ENCODE results near the gene ADGB.

Gene ADGB

DNA sequence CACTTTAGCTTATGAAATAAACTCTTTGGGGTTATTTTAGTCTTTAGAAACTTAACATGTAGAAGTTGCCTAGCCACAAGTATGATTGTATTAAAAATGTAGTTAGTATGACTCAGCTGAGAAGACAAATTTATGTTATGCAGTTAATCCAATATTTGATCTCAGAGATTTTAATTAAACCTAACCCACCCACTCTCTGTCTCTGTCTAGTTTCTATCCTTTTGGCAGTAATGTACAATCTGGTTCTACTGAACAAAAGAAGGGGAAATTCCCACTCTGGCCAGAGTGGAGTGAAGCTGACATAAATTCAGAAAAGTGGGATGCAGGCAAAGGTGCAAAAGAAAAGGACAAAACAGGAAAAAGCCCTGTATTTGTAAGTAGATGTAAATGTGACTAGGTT lies 36.4 kb downstream of the ADGB start:
- DNase-seq = no peak

DNA sequence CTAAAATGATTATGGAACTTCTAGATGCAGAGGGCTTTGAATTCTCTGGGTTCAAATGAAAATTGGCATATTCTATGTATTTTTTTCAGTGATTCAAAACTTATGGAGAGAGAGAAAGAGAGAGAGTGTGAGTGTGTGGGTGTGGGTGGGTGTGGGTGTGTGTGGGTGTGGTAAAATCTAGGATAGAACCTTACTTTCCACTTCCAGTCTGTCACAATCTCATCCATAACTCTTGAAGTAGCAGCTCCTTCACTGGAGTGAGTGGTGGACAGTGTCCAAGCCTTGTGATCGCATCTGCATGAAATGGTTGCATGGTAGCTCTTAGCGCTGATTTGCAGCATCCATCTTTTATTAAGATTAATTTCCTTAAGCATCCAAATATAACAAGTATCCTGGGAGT lies 37.7 kb downstream of the ADGB start:
- no peak for DNase-seq

DNA sequence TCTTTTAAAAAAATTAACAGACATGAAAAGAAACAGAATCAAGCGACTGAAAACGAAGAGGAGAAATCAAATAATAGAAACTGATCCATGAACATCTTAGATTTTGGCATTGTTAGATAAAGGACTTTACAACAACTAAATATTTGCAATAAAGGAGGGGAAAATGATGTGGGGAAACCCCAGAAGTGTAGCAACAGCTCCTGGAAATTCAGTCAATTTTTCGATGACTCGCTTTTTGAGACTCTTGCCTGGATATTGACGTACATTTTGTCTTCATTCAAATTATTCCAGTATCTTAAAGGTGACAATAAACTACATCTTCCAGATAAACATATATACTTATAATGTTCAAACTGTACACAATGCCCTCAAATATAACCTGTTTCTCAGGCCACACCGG lies 44.1 kb downstream of the ADGB start:
- DNase-seq = no peak

GRCh38 chr6:146650799-146651481 lies 52.2 kb downstream of the ADGB start:
- no peak for DNase-seq

DNA sequence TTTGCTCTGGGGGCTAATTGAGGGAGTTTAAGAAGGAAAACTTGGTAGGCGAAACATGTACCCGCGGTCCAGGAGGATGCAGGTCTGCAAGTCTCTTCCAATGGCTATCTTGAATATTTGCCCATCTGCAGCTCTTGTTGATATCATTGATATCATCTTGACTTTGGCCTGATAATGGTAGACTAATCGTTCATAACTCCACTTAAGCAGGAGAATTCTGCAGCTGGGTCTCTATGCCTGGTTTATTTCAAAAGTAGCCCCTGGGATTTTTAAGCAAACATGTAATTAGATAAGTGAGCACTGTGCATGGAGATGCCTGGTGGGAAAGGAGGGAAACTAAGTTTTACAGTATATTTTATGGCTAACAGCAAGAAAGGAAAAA lies 52.7 kb downstream of the ADGB start:
- no peak for DNase-seq

DNA sequence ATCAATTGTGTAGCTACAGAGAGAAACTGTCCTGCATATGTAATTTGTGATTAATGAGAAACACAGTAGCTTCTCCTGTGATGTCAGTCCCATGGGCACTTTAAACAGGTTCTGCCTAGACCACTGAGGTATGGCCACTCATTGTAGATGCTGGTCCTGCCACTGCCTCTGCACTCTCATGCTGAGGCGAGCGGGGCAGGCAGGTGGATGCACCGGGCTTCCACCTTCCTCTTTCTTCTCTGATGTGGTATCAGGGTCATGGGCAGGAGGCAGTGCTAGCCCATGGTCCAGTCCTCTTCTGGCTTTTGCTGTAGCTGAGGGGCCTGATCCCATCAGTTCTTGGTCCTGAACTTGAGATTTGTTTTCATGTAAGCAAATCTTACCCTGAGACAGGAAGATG lies 58.7 kb downstream of the ADGB start:
- DNase-seq = no peak

GRCh38 chr6:146664871-146665360 lies 66.1 kb downstream of the ADGB start:
- DNase-seq = no peak

DNA sequence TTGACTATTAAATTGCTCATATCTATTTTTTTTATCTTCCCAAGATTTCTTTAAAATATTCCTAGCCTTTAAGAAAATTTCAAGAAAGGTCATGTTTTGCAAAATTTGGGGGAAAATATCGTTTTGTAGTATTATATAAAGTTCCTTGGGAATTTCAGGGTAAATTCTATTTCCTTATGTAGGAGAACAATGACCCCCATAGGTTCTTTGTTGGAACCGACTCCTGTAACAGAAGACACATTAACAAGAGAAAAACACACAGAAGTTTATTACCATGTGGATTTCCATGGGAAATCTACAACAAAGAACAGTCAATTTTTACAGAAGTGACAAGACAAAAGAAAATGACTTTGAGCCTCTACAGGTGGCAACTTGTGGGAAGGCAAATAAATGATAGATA lies 68.1 kb downstream of the ADGB start:
- DNase-seq = peak in 1 of 3 experiments; percentile 31

DNA sequence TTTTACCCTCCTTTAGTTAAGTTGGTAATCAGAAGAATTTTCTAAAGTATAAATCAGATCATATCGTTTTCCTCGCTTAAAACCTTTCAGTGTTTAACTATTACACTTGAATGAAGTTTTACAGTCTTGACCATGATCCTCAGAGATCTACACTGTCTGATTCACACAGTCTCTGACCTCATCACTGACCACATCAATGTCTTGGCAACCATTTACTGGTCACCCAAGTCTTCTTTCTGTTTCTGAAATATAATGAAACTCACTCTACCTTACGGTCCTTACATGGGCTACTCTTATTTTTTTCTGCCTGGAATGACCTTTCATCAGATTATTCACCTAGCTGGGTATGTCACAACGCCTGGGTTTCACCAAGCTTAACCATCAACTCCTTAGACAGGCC lies 71.4 kb downstream of the ADGB start:
- DNase-seq = no peak

DNA sequence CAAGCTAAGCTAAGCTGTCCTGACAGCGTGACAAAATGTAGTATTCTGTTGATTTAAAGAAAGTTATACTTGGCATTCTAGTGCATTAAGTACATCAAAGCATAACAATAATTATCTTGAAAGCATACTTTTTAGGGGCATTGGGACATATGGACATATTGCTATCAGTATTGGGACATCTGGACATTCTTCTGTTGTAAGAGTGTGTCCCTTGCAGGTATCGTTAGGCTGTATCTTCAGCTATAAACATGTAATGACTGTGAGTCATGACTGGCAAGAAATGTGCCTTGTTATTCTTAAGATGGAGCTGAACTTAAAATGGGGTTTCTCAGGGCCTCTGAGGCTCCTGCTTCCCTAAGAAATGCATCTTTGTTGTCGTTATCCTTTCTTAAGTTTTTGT lies 74.3 kb downstream of the ADGB start:
- DNase-seq = no peak

DNA sequence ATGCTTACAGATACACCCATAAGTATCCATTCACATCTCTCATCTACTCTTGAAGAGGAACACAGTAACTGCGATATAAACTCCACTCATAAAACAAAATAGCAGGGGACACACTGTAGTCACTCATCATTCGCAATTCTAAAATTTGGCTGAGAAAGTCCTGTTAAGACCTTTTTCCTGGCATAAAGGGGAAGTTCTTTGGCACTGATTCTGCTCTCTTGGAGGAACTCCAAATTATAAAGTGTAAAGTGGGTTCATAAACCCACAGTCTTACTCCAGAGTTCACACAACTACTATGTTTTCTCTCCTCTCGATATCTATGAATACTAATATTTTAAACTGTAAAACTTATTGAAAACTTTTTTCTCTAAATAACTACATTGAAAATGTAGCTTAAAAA lies 80.6 kb downstream of the ADGB start:
- DNase-seq = no peak

GRCh38 chr6:146682919-146683318 lies 84.1 kb downstream of the ADGB start:
- DNase-seq = no peak

DNA sequence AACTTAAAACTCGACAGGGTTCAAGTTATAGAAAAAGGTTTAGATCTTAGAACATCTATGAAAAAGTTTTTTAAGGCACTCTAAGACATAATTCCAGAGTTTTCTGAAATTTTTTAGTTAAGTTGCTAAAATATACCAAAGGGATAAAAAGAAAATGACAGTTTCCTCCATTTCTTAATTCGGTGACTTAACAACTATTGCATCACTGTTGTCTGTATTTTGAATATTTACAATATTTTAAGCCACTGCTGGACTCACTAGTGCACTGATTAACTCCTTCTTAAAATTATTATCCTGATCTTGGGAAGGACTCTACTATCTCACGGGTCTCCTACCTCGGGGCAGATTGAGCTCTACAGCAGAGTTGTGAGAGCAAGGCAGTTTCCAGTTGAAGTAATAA lies 91.0 kb downstream of the ADGB start:
- no peak for DNase-seq

- DNase-seq = no peak
Observed at GRCh38 chr6:146693342-146693741, 94.6 kb downstream of the ADGB start.

DNA sequence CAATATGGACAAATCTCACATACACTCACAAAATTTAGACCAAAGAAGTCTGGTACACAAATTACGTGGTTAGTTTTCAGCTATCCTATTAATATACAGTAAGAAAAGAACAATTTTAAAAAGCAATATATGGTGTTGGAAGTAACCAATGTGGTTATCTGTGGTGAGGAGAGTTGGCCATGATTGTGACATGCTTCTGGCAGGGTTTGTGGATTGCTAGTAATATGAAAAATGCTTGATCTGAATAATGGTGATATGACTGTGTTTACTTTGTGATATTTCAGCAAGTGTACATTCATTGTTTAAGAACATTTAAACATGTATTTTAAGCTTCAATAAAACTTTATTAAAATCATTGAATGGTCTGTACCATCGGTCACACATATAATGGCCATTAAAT lies 99.1 kb downstream of the ADGB start:
- DNase-seq = no peak

GRCh38 chr6:146700078-146700686 lies 101.4 kb downstream of the ADGB start:
- DNase-seq = peak; percentile 68 to 93 (median 87)

GRCh38 chr6:146701632-146702031 lies 102.9 kb downstream of the ADGB start:
- no peak for DNase-seq

DNA sequence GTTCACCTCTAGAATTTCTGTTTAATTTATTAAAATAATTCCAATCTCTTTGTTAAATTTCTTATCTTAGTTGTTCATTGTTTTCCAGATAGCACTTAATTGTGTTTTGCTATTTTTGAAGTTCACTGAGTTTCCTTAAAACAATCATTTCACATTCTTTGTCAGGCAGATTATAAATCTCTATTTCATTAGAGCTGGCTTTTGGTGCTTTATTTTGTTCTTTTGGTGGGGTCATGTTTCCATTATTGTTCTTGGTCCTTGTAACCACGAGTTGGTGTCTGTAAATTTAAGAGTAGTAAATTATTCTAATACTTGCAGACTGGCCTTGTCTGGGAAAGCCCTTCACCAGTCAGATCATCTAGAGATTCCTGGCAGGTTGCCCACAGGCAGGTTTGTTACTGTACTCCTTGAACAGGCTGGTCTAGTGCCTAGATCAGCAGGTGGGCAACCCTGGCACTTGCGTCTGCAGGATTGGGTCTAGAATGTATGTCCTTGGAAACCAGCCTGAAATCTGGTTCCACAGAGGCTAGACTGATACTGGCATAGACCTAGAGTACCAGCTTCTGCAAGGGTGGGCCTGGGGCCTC lies 110.4 kb downstream of the ADGB start:
- DNase-seq = peak; percentile 16 to 73 (median 65)

DNA sequence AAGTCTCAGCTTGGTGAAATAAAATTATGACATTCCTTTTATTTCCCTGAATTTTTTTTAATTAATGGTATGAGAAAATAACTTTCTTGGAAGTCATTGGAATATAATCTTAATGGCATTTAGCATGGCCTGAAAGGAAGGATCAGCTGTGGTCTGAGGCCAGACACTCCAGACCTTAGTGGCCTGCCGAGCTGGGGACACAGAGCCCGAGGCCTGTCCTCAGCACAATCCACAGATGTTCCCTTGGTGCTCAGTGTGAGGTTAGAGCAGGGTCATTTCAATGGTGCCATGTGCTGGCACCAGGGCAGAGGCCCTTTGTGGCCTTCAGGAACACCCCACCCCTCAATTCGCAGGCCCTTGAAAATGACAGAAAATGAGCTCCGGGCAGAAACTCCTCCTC lies 120.6 kb downstream of the ADGB start:
- no peak for DNase-seq

GRCh38 chr6:146739696-146740095 lies 140.9 kb downstream of the ADGB start:
- DNase-seq = no peak

DNA sequence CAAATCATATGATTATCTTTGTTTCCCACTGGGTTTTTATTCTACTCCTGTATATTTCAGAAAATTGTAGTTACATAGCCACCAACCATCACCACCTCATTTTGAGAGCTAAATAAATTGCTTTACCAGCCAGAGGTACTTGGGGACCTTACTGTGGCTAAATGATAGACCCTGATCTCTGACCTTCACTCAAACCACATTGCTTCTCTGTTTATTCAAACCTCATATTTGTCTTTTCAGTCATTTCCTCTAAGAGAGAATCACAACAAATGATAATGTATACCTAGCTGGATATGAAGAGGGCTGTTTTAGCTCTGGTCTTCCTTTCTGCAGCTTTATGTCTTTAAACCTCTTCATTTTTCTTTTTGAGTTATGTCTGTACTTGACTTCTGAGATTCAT lies 142.8 kb downstream of the ADGB start:
- DNase-seq = no peak

- DNase-seq = no peak
Observed at GRCh38 chr6:146753306-146753705, 154.5 kb downstream of the ADGB start.

- no peak for DNase-seq
Observed at GRCh38 chr6:146767632-146768031, 168.9 kb downstream of the ADGB start.

DNA sequence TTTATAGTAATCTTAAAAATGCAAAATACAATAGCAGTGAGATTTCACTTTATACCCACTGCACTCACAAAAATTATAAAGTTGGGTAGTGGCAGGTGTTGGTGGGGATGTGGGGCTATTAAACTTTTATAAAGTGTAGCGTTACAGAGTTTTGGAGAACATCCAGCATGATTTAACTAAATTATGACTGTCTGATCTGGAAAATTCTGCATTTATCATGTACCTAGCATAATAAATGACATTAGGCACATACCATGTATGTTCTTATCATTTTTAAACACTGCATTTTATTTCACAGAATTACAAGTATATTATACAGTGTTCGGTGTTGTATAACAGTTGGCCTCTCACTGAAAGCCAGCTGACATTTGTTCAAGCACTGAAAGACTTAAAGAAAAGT lies 169.9 kb downstream of the ADGB start:
- DNase-seq = no peak

Data from NCI-H1417 (cell line).